ENCODE data around the gene FUBP1.
"Not testable (repeated sequence)": the region's sequence is repeated elsewhere in the genome, so short reads cannot be mapped to it uniquely, and the experiment has no call there.

The FUBP1 gene

GRCh38 chr1:77950873-77951272 lies 28.0 kb downstream of the FUBP1 start:
- DNase-seq (ENCODE audit: low read depth in 2 of 3, low spot score in 1 of 3), result no peak

GRCh38 chr1:77948841-77949424 lies 29.9 kb downstream of the FUBP1 start:
- no peak for DNase-seq (ENCODE audit: low read depth in 2 of 3, low spot score in 1 of 3)

GRCh38 chr1:77945345-77945744 lies 33.5 kb downstream of the FUBP1 start:
- DNase-seq (ENCODE audit: low read depth in 2 of 3, low spot score in 1 of 3), result no peak

- no peak for DNase-seq (ENCODE audit: low read depth in 2 of 3, low spot score in 1 of 3)
Measured at GRCh38 chr1:77942400-77943140, 36.3 kb downstream of the FUBP1 start.

- no peak for DNase-seq (ENCODE audit: low read depth in 2 of 3, low spot score in 1 of 3)
Measured at GRCh38 chr1:77940921-77941570, 37.8 kb downstream of the FUBP1 start.

- DNase-seq (ENCODE audit: low read depth in 2 of 3, low spot score in 1 of 3), result no peak
Measured at GRCh38 chr1:77938651-77939050, 40.2 kb downstream of the FUBP1 start.

GRCh38 chr1:77929806-77930205 lies 49.1 kb downstream of the FUBP1 start:
- no peak for DNase-seq (ENCODE audit: low read depth in 2 of 3, low spot score in 1 of 3)

- no peak for DNase-seq (ENCODE audit: low read depth in 2 of 3, low spot score in 1 of 3)
Measured at GRCh38 chr1:77927414-77927813, 51.5 kb downstream of the FUBP1 start.

- DNase-seq (ENCODE audit: low read depth in 2 of 3, low spot score in 1 of 3), result no peak
Measured at GRCh38 chr1:77926561-77927357, 52.1 kb downstream of the FUBP1 start.

GRCh38 chr1:77925956-77926355 lies 52.9 kb downstream of the FUBP1 start:
- DNase-seq (ENCODE audit: low read depth in 2 of 3, low spot score in 1 of 3), result no peak

- no peak for DNase-seq (ENCODE audit: low read depth in 2 of 3, low spot score in 1 of 3)
Measured at GRCh38 chr1:77925518-77925917, 53.4 kb downstream of the FUBP1 start.

GRCh38 chr1:77918918-77919317 lies 60.0 kb downstream of the FUBP1 start:
- not testable (repeated sequence) for DNase-seq (ENCODE audit: low read depth in 2 of 3, low spot score in 1 of 3)

GRCh38 chr1:77910116-77910515 lies 68.8 kb downstream of the FUBP1 start:
- no peak for DNase-seq (ENCODE audit: low read depth in 2 of 3, low spot score in 1 of 3)

GRCh38 chr1:77906624-77907023 lies 72.2 kb downstream of the FUBP1 start:
- DNase-seq (ENCODE audit: low read depth in 2 of 3, low spot score in 1 of 3), result no peak

- no peak for DNase-seq (ENCODE audit: low read depth in 2 of 3, low spot score in 1 of 3)
Measured at GRCh38 chr1:77906019-77906545, 72.8 kb downstream of the FUBP1 start.

GRCh38 chr1:77905603-77906002 lies 73.3 kb downstream of the FUBP1 start:
- DNase-seq (ENCODE audit: low read depth in 2 of 3, low spot score in 1 of 3), result no peak

- no peak for DNase-seq (ENCODE audit: low read depth in 2 of 3, low spot score in 1 of 3)
Measured at GRCh38 chr1:77900687-77901293, 78.1 kb downstream of the FUBP1 start.

GRCh38 chr1:77899647-77900320 lies 79.1 kb downstream of the FUBP1 start:
- DNase-seq (ENCODE audit: low read depth in 2 of 3, low spot score in 1 of 3), result no peak
